Subcutaneous abdominal adipose tissue (tissue), 5 donors: ENCODE data around the gene LRRC4C.

ENCODE experiments used
- H3K27ac ChIP-seq: one replicate; pipeline ENCODE4 v1.7.0; 2013; ENCODE audit warnings: low read depth, mild to moderate bottlenecking, inconsistent platforms, low read length, moderate library complexity
- H3K27me3 ChIP-seq, 5 donors: one replicate each; pipeline ENCODE4 v1.7.0; 2013; ENCODE audit warnings: low read length in 5 of 5, inconsistent platforms in 1 of 5; ENCODE audit not compliant: control insufficient read depth in 5 of 5, insufficient read depth in 4 of 5
- H3K36me3 ChIP-seq, 5 donors: one replicate each; pipeline ENCODE4 v1.7.0; 2013; ENCODE audit warnings: low read length in 5 of 5; ENCODE audit not compliant: control insufficient read depth in 5 of 5, insufficient read depth in 5 of 5
- H3K4me1 ChIP-seq, 5 donors: one replicate each; pipeline ENCODE4 v1.7.0; 2013; ENCODE audit warnings: low read length in 5 of 5, mild to moderate bottlenecking in 3 of 5, moderate library complexity in 1 of 5; ENCODE audit not compliant: control insufficient read depth in 5 of 5, insufficient read depth in 5 of 5
- H3K4me3 ChIP-seq, 5 donors: one replicate each; pipeline ENCODE4 v1.7.0; 2013; ENCODE audit warnings: low read length in 5 of 5, low read depth in 1 of 5
- H3K9ac ChIP-seq, 5 donors: one replicate each; pipeline ENCODE4 v1.7.0; 2013; ENCODE audit warnings: low read length in 5 of 5, mild to moderate bottlenecking in 4 of 5, moderate library complexity in 3 of 5
- H3K9me3 ChIP-seq, 5 donors: one replicate each; pipeline ENCODE4 v1.7.0; 2013; ENCODE audit warnings: low read length in 5 of 5; ENCODE audit not compliant: control insufficient read depth in 5 of 5
- donor health status: healthy.
- donor health status: healthy.
- donor health status: healthy.
- donor health status: healthy.
- donor health status: healthy.

Gene LRRC4C

GRCh38 chr11:40401132-40401853 lies 1058.2 kb downstream of the LRRC4C start:
- Histone ChIP-seq H3K4me1 (no peaks in the 10 kb centered on the region), H3K27ac (no peak overlapping the region), H3K36me3 (no peaks in the 10 kb centered on the region), H3K9me3 (no peaks in the 10 kb centered on the region), H3K4me3 (no peak overlapping the region), H3K27me3 (no peaks in the 10 kb centered on the region), H3K9ac (no peak overlapping the region)

DNA sequence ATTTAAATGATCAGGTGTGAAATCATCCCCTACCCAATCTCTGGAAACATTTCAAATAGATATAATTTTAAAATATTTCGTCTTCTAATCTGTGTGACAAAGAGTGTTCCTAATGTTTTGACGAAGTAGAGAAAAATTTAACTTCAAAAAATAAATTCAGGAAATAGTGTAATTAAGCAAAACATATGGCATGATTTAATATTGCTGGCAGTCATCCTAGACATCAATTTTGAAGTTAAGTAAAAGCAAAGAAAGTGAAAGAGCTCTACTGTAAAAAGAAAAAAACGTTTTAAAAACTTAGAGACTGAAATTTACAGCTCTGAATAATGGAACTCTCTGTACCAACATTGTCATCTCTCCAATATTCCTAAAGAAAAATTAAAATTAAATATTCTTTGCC lies 1062.3 kb downstream of the LRRC4C start:
- H3K9ac ChIP-seq, result no peak overlapping the region
- no peaks in the 10 kb centered on the region for H3K36me3 ChIP-seq
- no peaks in the 10 kb centered on the region for H3K4me1 ChIP-seq
- H3K4me3 ChIP-seq, result no peak overlapping the region
- H3K27ac ChIP-seq, result no peak overlapping the region
- no peaks in the 10 kb centered on the region for H3K9me3 ChIP-seq
- no peaks in the 10 kb centered on the region for H3K27me3 ChIP-seq

DNA sequence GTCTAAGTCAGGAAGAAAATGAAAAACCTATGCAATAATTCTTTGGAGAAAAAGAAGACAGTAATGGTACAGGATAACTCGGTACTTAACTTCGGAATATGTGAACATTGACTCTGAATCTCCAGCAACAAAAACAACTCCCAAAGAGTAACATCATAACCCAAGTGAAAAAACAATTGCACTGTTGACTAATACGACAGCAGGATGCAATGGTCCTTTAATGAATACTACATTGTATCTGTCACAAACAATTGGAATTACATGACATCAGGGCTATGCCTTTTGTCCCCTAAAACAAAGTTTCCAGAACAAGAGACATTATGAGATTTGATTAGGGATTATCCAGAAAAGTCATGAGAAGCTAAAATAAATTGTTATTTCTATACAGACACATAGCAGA lies 1065.9 kb downstream of the LRRC4C start:
- no peak overlapping the region for H3K9ac ChIP-seq
- no peaks in the 10 kb centered on the region for H3K27me3 ChIP-seq
- no peaks in the 10 kb centered on the region for H3K4me1 ChIP-seq
- no peaks in the 10 kb centered on the region for H3K9me3 ChIP-seq
- no peak overlapping the region for H3K4me3 ChIP-seq
- no peaks in the 10 kb centered on the region for H3K36me3 ChIP-seq
- no peak overlapping the region for H3K27ac ChIP-seq

DNA sequence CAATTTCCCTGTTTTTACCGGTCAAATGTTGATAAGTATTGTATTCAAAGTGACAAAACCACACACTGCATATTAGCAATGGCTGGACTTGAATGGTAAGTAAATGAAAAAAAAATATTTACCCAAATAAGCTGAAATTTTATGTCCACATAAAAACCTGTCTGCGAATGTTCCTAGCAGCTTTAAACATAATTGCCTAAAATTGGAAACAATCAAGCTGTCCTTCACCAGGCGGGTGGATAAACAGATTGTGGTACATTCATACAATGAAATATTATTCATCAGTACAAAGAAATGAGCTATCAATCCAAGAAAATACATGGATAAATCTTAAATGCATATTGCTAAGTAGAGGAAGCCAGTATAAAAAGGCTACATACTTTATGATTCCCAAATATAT lies 1067.8 kb downstream of the LRRC4C start:
- H3K9me3 ChIP-seq, result no peaks in the 10 kb centered on the region
- H3K4me3 ChIP-seq, result no peak overlapping the region
- H3K9ac ChIP-seq, result no peak overlapping the region
- no peaks in the 10 kb centered on the region for H3K27me3 ChIP-seq
- H3K36me3 ChIP-seq, result no peaks in the 10 kb centered on the region
- H3K4me1 ChIP-seq, result no peaks in the 10 kb centered on the region
- no peak overlapping the region for H3K27ac ChIP-seq

DNA sequence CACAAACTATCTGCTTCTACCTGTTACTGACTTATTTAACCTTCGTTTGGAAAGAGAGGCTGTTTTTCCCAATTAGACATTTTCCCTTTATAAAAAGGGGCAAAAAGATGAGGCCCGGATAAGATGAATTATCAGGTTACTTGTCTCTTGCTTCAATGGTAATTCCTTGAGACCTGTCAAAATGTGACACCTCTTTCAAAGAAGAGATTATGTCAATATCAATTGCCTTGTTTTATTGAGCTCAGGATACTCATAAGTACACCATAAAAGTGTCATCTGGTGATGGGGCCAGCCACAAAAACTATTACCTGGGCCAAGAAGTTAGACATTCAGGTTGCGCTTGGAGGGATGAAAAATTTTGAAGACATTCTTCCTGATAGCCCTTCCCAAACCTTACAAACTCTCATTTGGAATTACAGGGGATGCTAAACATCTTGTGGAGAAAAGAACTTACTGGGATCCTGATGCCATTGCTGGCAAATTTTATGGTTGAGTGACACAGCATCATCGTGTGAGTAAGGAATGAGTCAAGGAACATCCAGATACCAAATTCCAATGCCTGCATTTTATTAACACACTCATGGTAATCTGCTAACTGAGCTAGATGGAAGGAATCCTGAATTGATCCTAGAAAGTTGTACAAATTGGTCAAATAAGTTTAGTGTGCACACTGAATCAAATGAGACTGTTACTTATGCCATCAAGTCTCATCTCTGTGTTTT lies 1071.2 kb downstream of the LRRC4C start:
- Histone ChIP-seq H3K9me3 (no peaks in the 10 kb centered on the region), H3K4me3 (no peak overlapping the region), H3K9ac (no peak overlapping the region), H3K27ac (no peak overlapping the region), H3K36me3 (no peaks in the 10 kb centered on the region), H3K4me1 (no peaks in the 10 kb centered on the region), H3K27me3 (no peaks in the 10 kb centered on the region)

- Histone ChIP-seq H3K36me3 (no peaks in the 10 kb centered on the region), H3K4me1 (no peaks in the 10 kb centered on the region), H3K27ac (no peak overlapping the region), H3K9me3 (no peaks in the 10 kb centered on the region), H3K4me3 (no peak overlapping the region), H3K27me3 (no peaks in the 10 kb centered on the region), H3K9ac (no peak overlapping the region)
Observed at GRCh38 chr11:40387240-40387980, 1072.0 kb downstream of the LRRC4C start.

GRCh38 chr11:40384991-40385390 lies 1074.5 kb downstream of the LRRC4C start:
- no peak overlapping the region for H3K27ac ChIP-seq
- H3K4me1 ChIP-seq, result no peaks in the 10 kb centered on the region
- no peaks in the 10 kb centered on the region for H3K27me3 ChIP-seq
- no peaks in the 10 kb centered on the region for H3K9me3 ChIP-seq
- no peak overlapping the region for H3K4me3 ChIP-seq
- H3K9ac ChIP-seq, result no peak overlapping the region
- no peaks in the 10 kb centered on the region for H3K36me3 ChIP-seq

- H3K27ac ChIP-seq, result no peak overlapping the region
- H3K9me3 ChIP-seq, result no peaks in the 10 kb centered on the region
- H3K36me3 ChIP-seq, result no peaks in the 10 kb centered on the region
- no peak overlapping the region for H3K9ac ChIP-seq
- H3K4me3 ChIP-seq, result no peak overlapping the region
- no peaks in the 10 kb centered on the region for H3K4me1 ChIP-seq
- H3K27me3 ChIP-seq, result no peaks in the 10 kb centered on the region
Observed at GRCh38 chr11:40381481-40381880, 1078.0 kb downstream of the LRRC4C start.

GRCh38 chr11:40380835-40381234 lies 1078.6 kb downstream of the LRRC4C start:
- H3K27ac ChIP-seq, result no peak overlapping the region
- no peaks in the 10 kb centered on the region for H3K9me3 ChIP-seq
- no peaks in the 10 kb centered on the region for H3K36me3 ChIP-seq
- no peak overlapping the region for H3K4me3 ChIP-seq
- H3K27me3 ChIP-seq, result no peaks in the 10 kb centered on the region
- no peaks in the 10 kb centered on the region for H3K4me1 ChIP-seq
- H3K9ac ChIP-seq, result no peak overlapping the region

GRCh38 chr11:40376331-40376730 lies 1083.1 kb downstream of the LRRC4C start:
- Histone ChIP-seq H3K4me1 (no peaks in the 10 kb centered on the region), H3K4me3 (no peak overlapping the region), H3K27ac (no peak overlapping the region), H3K27me3 (no peaks in the 10 kb centered on the region), H3K36me3 (no peaks in the 10 kb centered on the region), H3K9me3 (no peaks in the 10 kb centered on the region), H3K9ac (no peak overlapping the region)
